ENCODE results near the gene RAPGEF4.
"Not testable (repeated sequence)": the region's sequence is repeated elsewhere in the genome, so short reads cannot be mapped to it uniquely, and the experiment has no call there.

The RAPGEF4 gene

DNA sequence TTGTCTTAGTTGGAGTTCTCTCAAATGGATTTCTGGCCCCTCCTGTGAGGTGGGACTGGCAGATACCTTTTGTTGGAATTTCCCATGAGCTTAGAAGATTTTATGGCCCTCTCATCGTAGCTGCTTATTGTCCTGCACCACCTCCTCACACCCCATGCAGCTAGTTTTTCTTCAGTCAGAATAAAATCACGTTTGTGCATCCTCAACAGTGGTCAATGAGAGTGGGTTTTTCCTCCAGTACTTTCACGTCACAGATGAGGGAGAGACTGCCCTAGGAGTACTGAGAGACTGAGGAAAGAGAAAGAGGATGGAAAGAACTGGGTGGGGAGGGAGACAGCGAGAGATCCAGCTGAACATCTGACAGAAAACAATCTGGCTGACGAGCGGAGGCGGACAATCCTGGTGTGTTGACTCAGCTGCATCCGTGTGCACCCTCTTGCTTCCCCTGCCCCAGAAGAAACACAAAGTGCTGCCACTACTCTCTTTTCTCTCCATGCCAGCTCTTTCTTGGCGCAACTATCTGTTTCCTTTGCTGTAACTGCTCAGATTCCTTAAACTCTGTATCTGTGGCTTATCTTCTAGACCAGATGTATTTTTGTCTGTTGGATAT lies 7.4 kb downstream of the RAPGEF4 start:
- Histone ChIP-seq H3K9me3 (no peaks in the 10 kb centered on the region), H3K4me1 (ENCODE audit: control insufficient read depth in 1 of 2, insufficient read depth in 1 of 2, low read depth in 1 of 2, low read length in 1 of 2) (no peaks in the 10 kb centered on the region), H3K4me3 (ENCODE audit: low read depth in 1 of 2, low read length in 1 of 2) (no peak overlapping the region), H3K36me3 (no peaks in the 10 kb centered on the region), H3K27me3 (peaks cover 37% of the 10 kb centered on the region), H3K27ac (no peak overlapping the region)
- TF ChIP-seq, protein P1, sequence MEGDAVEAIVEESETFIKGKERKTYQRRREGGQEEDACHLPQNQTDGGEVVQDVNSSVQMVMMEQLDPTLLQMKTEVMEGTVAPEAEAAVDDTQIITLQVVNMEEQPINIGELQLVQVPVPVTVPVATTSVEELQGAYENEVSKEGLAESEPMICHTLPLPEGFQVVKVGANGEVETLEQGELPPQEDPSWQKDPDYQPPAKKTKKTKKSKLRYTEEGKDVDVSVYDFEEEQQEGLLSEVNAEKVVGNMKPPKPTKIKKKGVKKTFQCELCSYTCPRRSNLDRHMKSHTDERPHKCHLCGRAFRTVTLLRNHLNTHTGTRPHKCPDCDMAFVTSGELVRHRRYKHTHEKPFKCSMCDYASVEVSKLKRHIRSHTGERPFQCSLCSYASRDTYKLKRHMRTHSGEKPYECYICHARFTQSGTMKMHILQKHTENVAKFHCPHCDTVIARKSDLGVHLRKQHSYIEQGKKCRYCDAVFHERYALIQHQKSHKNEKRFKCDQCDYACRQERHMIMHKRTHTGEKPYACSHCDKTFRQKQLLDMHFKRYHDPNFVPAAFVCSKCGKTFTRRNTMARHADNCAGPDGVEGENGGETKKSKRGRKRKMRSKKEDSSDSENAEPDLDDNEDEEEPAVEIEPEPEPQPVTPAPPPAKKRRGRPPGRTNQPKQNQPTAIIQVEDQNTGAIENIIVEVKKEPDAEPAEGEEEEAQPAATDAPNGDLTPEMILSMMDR (IDR thresholded peaks at IDR 0.05): no peak

DNA sequence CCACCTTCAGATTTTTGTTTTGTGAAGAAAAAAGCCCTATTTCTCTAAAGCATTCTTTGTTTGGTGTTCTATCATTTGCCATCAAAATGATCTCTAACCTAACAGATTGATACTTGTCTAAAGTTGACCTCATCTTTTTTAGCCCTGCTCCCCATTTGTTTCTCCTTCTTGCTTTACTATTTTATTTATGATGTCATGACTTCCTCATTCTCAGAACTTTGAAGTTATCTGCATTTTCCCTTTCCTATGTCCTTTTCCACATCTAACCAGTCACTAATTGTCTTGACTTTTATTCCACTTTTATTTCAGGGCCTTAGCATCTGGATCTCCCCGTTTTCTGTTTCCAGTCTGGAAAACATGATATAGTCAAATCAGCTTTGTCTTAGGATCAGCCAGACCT lies 8.3 kb downstream of the RAPGEF4 start:
- H3K4me1 ChIP-seq (ENCODE audit: control insufficient read depth in 1 of 2, insufficient read depth in 1 of 2, low read depth in 1 of 2, low read length in 1 of 2): no peaks in the 10 kb centered on the region
- H3K27ac ChIP-seq: no peak overlapping the region
- no peaks in the 10 kb centered on the region for H3K36me3 ChIP-seq
- H3K9me3 ChIP-seq: no peaks in the 10 kb centered on the region
- H3K4me3 ChIP-seq (ENCODE audit: low read depth in 1 of 2, low read length in 1 of 2): no peak overlapping the region
- TF ChIP-seq, protein P1 (IDR thresholded peaks at IDR 0.05): no peak
- H3K27me3 ChIP-seq: peaks cover 29% of the 10 kb centered on the region

DNA sequence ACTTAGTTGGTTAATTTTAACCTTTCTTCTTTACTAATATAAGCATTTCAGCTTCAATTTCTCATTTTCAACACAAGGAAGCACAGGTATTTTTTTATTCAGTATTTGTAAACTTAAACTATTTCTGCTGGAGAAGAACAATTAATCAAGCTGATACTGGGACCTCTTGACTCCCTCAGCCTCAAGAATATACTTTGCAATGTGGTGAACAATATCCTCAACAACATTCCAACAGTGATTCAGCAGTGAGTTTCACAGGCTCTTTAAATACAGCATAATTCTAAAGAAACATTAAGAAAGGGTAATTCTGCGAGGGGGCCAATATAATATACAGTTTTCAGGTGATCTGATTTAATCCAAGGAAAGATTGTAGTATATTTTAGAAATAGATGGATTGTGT lies 10.0 kb downstream of the RAPGEF4 start:
- TF ChIP-seq, protein P1 (IDR thresholded peaks at IDR 0.05): no peak
- peaks cover 14% of the 10 kb centered on the region for H3K27me3 ChIP-seq

DNA sequence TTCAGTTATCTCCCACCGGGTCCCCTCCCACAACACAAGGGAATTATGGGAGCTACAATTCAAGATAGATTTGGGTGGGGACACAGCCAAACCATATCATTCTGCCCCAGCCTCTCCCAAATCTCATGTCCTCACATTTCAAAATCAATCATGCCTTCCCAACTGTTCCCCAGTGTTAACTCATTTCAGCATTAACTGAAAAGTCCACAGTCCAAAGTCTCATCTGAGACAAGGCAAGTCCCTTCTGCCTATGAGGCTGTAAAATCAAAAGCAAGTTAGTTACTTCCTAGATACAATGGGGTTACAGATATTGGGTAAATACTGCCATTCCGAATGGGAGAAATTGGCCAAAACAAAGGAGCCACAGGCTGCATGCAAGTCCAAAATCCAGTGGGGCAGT lies 12.9 kb downstream of the RAPGEF4 start:
- not testable (repeated sequence) for H3K4me1 ChIP-seq (ENCODE audit: control insufficient read depth in 1 of 2, insufficient read depth in 1 of 2, low read depth in 1 of 2, low read length in 1 of 2); H3K27me3 ChIP-seq; H3K9me3 ChIP-seq; H3K36me3 ChIP-seq; H3K4me3 ChIP-seq (ENCODE audit: low read depth in 1 of 2, low read length in 1 of 2); H3K27ac ChIP-seq

More for the DNA sequence above, 10.0 kb downstream of the RAPGEF4 start:
- Histone ChIP-seq H3K4me3 (ENCODE audit: low read depth in 1 of 2, low read length in 1 of 2) (no peak overlapping the region), H3K9me3 (no peaks in the 10 kb centered on the region), H3K4me1 (ENCODE audit: control insufficient read depth in 1 of 2, insufficient read depth in 1 of 2, low read depth in 1 of 2, low read length in 1 of 2) (no peaks in the 10 kb centered on the region), H3K36me3 (no peaks in the 10 kb centered on the region), H3K27ac (no peak overlapping the region)

DNA sequence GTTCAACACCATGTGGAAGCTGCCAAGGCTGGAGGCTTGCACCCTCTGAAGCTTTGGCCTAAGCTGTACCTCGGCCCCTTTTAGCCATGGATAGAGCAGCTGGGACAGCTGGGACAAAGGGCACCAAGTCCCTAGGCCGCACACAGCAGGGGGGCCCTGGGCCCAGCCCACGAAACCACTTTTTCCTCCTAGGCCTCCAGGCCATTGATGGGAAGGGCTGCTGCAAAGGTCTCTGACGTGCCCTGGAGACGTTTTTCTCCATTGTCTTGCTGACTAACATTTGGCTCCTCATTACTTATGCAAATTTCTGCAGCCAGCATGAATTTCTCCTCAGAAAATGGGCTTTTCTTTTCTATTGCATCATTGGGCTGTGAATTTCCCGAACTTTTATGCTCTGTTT lies 13.7 kb downstream of the RAPGEF4 start:
- H3K9me3 ChIP-seq: no peaks in the 10 kb centered on the region
- no peak overlapping the region for H3K27ac ChIP-seq
- no peaks in the 10 kb centered on the region for H3K4me1 ChIP-seq (ENCODE audit: control insufficient read depth in 1 of 2, insufficient read depth in 1 of 2, low read depth in 1 of 2, low read length in 1 of 2)
- H3K4me3 ChIP-seq (ENCODE audit: low read depth in 1 of 2, low read length in 1 of 2): no peak overlapping the region
- H3K36me3 ChIP-seq: no peaks in the 10 kb centered on the region
- TF ChIP-seq, protein P1 (IDR thresholded peaks at IDR 0.05): no peak
- H3K27me3 ChIP-seq: no peaks in the 10 kb centered on the region

DNA sequence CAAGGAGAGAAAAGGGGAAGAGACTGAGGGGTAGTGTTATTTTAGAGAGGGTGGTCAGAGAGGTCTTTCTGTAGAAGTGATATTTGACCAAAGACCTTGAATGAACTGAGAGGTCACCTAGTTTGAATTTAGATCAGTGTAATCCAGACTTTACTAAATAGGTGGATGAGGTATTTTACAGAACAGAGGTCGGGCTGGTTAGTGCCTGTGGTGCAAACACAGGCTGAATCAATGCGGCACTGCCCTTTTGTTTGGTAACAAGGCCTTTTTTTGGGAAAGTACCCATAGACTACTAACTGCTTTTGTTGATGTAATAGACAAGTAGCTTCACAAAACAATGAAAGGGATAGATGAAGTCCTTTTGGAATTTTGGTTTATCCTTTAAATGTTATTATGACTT lies 15.9 kb downstream of the RAPGEF4 start:
- Histone ChIP-seq H3K36me3 (no peaks in the 10 kb centered on the region), H3K27me3 (no peaks in the 10 kb centered on the region), H3K27ac (no peak overlapping the region), H3K4me1 (ENCODE audit: control insufficient read depth in 1 of 2, insufficient read depth in 1 of 2, low read depth in 1 of 2, low read length in 1 of 2) (no peaks in the 10 kb centered on the region), H3K9me3 (no peaks in the 10 kb centered on the region), H3K4me3 (ENCODE audit: low read depth in 1 of 2, low read length in 1 of 2) (no peak overlapping the region)
- TF ChIP-seq, protein P1 (IDR thresholded peaks at IDR 0.05): no peak
